ENCODE data around the gene KRTAP5-1. TPM values are rescaled to one million over a fixed set of nuclear protein-coding genes. Genes with fewer than 3 reads are reported as not detected.
"Not testable (repeated sequence)": the region's sequence is repeated elsewhere in the genome, so short reads cannot be mapped to it uniquely, and the experiment has no call there.

The KRTAP5-1 gene
- polyA plus RNA-seq, 2 donors = not detected

DNA sequence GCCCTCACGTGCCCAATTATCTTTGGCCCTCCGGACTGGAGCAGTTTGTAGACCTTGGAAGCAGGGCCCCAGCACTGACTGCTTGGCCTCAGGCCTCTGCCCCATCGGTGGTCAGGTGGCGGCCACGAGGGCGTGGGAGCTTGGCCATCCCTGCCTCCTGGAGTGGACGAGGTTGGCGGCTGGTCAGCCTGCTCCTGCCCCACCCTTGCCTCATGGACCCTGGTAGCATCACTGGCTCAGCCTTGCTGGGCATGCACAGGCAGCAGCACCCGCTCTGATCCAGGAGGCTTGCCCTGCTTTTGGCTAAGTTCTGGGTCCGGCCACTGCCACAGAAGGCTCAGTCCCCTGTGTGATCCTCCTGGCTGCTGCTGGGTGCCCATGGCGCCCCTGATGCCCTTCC lies 19.1 kb upstream of the KRTAP5-1 start:
- peaks cover 0 to 2% of the 10 kb centered on the region in 2 donors for H3K4me1 ChIP-seq (ENCODE audit: control insufficient read depth in 2 of 2, insufficient read depth in 2 of 2, low read length in 1 of 2)
- WGBS, 2 donors = 89 to 91% methylated on average over 11 of the region's 11 CpGs
- H3K27ac ChIP-seq (ENCODE audit: low read depth in 2 of 2, low read length in 1 of 2) = no peak overlapping the region
- no peaks in the 10 kb centered on the region for H3K9me3 ChIP-seq (ENCODE audit: control insufficient read depth in 2 of 2, insufficient read depth in 1 of 2, low read depth in 1 of 2, low read length in 1 of 2)
- no peaks in the 10 kb centered on the region for H3K36me3 ChIP-seq (ENCODE audit: control insufficient read depth in 2 of 2, insufficient read depth in 2 of 2, low read length in 1 of 2)
- H3K27me3 ChIP-seq (ENCODE audit: control insufficient read depth in 1 of 2, insufficient read depth in 2 of 2, low read length in 2 of 2) = no peaks in the 10 kb centered on the region
- no peak overlapping the region for H3K4me3 ChIP-seq (ENCODE audit: low read depth in 1 of 2, low read length in 2 of 2)

DNA sequence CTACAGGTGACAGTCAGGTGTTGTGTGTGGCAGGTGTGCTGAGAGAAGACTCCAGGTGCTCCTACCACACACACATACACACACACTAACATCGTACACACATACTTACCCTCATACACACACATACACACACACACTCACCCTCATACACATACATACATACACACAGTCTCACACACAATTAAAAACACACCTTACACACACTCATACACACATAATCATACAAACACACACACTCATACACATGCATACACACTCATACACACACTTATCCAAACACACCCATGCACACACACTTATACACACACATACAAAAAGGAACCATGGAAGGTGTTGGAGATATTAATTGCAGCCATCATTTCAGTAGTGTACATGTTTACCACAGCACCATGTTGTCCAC lies 18.5 kb upstream of the KRTAP5-1 start:
- no peaks in the 10 kb centered on the region for H3K27me3 ChIP-seq (ENCODE audit: control insufficient read depth in 1 of 2, insufficient read depth in 2 of 2, low read length in 2 of 2)

DNA sequence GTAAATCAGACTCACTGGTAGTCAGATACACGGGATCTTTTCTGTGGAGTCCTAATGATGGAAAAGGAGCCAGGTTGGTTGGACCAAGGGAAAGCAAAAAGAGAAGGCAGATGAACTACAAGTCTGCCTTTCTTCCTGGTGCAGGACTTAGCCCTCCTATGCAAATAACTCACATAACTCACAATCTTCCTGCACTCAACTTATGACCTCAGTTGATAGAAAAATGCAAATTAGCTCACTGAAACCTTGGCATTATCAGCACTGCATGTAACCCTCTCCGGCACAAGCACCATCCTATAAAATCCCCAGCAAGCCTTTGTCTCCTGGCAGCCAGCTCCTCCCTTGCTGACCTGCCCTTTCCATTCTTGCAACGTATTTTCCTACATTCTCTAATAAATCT lies 16.6 kb upstream of the KRTAP5-1 start:
- not testable (repeated sequence) for H3K4me3 ChIP-seq (ENCODE audit: low read depth in 1 of 2, low read length in 2 of 2); H3K27me3 ChIP-seq (ENCODE audit: control insufficient read depth in 1 of 2, insufficient read depth in 2 of 2, low read length in 2 of 2); H3K27ac ChIP-seq (ENCODE audit: low read depth in 2 of 2, low read length in 1 of 2); H3K36me3 ChIP-seq (ENCODE audit: control insufficient read depth in 2 of 2, insufficient read depth in 2 of 2, low read length in 1 of 2); H3K9me3 ChIP-seq (ENCODE audit: control insufficient read depth in 2 of 2, insufficient read depth in 1 of 2, low read depth in 1 of 2, low read length in 1 of 2); H3K4me1 ChIP-seq (ENCODE audit: control insufficient read depth in 2 of 2, insufficient read depth in 2 of 2, low read length in 1 of 2)
- 48 to 55% methylated on average over 3 of the region's 3 CpGs for WGBS, 2 donors

More for the DNA sequence above, 18.5 kb upstream of the KRTAP5-1 start:
- peaks cover 0 to 2% of the 10 kb centered on the region in 2 donors for H3K4me1 ChIP-seq (ENCODE audit: control insufficient read depth in 2 of 2, insufficient read depth in 2 of 2, low read length in 1 of 2)
- no peak overlapping the region for H3K27ac ChIP-seq (ENCODE audit: low read depth in 2 of 2, low read length in 1 of 2)
- H3K36me3 ChIP-seq (ENCODE audit: control insufficient read depth in 2 of 2, insufficient read depth in 2 of 2, low read length in 1 of 2) = no peaks in the 10 kb centered on the region
- H3K4me3 ChIP-seq (ENCODE audit: low read depth in 1 of 2, low read length in 2 of 2) = no peak overlapping the region
- 43 to 91% methylated on average over 1 of the region's 1 CpG for WGBS, 2 donors
- no peaks in the 10 kb centered on the region for H3K9me3 ChIP-seq (ENCODE audit: control insufficient read depth in 2 of 2, insufficient read depth in 1 of 2, low read depth in 1 of 2, low read length in 1 of 2)

DNA sequence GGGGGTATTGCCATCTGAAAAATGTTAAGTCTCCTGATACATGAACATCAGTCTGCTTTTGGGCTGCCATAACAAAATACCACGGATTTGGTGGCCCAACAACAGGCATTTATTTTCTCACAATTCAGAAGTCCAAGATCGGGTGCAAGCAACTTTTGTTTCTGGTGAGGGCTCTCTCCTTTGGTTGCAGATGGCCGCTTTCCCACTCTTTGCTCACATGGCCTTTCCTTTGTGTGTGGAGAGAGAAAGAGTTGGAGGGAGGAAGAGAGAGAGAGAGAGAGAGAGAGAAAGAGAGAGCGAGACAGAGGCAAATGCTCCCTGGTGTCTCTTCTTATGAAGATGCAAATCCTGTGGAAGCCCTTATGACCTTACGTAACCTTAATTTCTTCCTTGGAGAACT lies 15.5 kb upstream of the KRTAP5-1 start:
- no peak overlapping the region for H3K4me3 ChIP-seq (ENCODE audit: low read depth in 1 of 2, low read length in 2 of 2)
- H3K4me1 ChIP-seq (ENCODE audit: control insufficient read depth in 2 of 2, insufficient read depth in 2 of 2, low read length in 1 of 2) = peaks cover 0 to 2% of the 10 kb centered on the region in 2 donors
- no peaks in the 10 kb centered on the region for H3K36me3 ChIP-seq (ENCODE audit: control insufficient read depth in 2 of 2, insufficient read depth in 2 of 2, low read length in 1 of 2)
- no peaks in the 10 kb centered on the region for H3K27me3 ChIP-seq (ENCODE audit: control insufficient read depth in 1 of 2, insufficient read depth in 2 of 2, low read length in 2 of 2)
- WGBS, 2 donors = 74 to 79% methylated on average over 5 of the region's 5 CpGs
- no peak overlapping the region for H3K27ac ChIP-seq (ENCODE audit: low read depth in 2 of 2, low read length in 1 of 2)
- no peaks in the 10 kb centered on the region for H3K9me3 ChIP-seq (ENCODE audit: control insufficient read depth in 2 of 2, insufficient read depth in 1 of 2, low read depth in 1 of 2, low read length in 1 of 2)

DNA sequence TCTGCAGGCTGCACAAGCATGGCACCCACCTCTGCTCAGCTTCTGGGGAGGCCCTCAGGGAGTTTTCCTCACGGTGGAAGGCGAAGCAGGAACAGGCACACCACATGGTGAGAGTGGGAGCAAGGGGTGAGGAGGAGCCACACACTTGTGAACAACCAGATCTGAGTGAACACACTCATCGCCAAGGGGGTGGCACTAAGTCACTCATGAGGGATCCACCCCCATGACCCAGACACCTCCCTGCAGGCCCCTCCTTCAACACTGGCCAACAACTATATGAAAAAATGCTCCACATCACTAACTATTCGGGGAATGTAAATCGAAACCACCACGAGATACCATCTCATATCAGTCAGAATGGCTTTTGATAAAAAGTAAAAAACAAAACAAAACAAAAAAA lies 13.7 kb upstream of the KRTAP5-1 start:
- 61 to 73% methylated on average over 6 of the region's 6 CpGs for WGBS, 2 donors
- Histone ChIP-seq H3K9me3 (ENCODE audit: control insufficient read depth in 2 of 2, insufficient read depth in 1 of 2, low read depth in 1 of 2, low read length in 1 of 2) (no peaks in the 10 kb centered on the region), H3K4me3 (ENCODE audit: low read depth in 1 of 2, low read length in 2 of 2) (no peak overlapping the region), H3K36me3 (ENCODE audit: control insufficient read depth in 2 of 2, insufficient read depth in 2 of 2, low read length in 1 of 2) (no peaks in the 10 kb centered on the region), H3K27me3 (ENCODE audit: control insufficient read depth in 1 of 2, insufficient read depth in 2 of 2, low read length in 2 of 2) (no peaks in the 10 kb centered on the region), H3K4me1 (ENCODE audit: control insufficient read depth in 2 of 2, insufficient read depth in 2 of 2, low read length in 1 of 2) (no peaks in the 10 kb centered on the region), H3K27ac (ENCODE audit: low read depth in 2 of 2, low read length in 1 of 2) (no peak overlapping the region)

DNA sequence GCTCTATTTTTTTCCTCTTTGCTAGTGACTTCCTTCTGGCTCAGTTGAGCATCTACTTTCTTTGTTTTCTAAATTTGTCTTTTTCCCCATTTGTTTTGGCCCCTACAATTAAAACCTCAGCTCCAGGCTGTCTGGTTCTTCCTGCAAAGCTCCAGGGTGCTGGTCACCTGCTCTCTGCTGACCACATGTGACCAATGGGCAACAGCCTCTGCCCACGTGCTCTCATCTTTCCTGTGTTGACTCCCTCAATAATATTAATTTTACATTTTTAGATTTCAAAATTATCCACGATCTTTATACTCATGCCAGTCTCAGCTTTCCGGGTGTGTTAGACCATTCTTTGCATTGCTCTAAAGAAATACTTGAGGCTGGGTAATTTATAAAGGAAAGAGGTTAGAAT lies 13.3 kb upstream of the KRTAP5-1 start:
- H3K4me3 ChIP-seq (ENCODE audit: low read depth in 1 of 2, low read length in 2 of 2); H3K36me3 ChIP-seq (ENCODE audit: control insufficient read depth in 2 of 2, insufficient read depth in 2 of 2, low read length in 1 of 2); H3K9me3 ChIP-seq (ENCODE audit: control insufficient read depth in 2 of 2, insufficient read depth in 1 of 2, low read depth in 1 of 2, low read length in 1 of 2); H3K27me3 ChIP-seq (ENCODE audit: control insufficient read depth in 1 of 2, insufficient read depth in 2 of 2, low read length in 2 of 2); H3K27ac ChIP-seq (ENCODE audit: low read depth in 2 of 2, low read length in 1 of 2); H3K4me1 ChIP-seq (ENCODE audit: control insufficient read depth in 2 of 2, insufficient read depth in 2 of 2, low read length in 1 of 2): not testable (repeated sequence)
- WGBS, 2 donors = 77% methylated on average over 3 of the region's 3 CpGs

DNA sequence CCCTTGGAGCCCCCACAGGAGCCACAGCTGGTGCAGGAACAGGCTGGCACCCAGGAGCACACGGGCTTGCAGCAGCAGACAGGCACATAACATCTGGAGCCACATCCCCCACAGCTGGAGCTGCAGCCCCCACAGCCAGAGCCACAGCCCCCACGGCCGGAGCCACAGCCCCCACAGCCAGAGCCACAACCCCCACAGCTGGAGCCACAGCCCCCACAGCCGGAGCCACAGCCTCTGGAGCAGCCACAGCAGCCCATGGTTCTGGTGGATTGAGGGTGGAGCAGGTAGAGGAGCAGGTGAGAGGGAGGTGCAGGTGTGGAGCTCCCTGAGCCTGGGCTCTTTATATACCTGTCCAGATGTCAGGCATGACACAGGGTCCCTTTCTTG lies 12.9 kb upstream of the KRTAP5-1 start, which contains the start of gene KRTAP5-2:
Gene KRTAP5-2 (minus strand): TSS at position 301 of the 387 bp plus-strand sequence. CDS start 44 bp downstream, at position 257.
- 66 to 67% methylated on average over 4 of the region's 4 CpGs for WGBS, 2 donors
- Histone ChIP-seq H3K4me1 (ENCODE audit: control insufficient read depth in 2 of 2, insufficient read depth in 2 of 2, low read length in 1 of 2) (no peaks in the 10 kb centered on the region), H3K36me3 (ENCODE audit: control insufficient read depth in 2 of 2, insufficient read depth in 2 of 2, low read length in 1 of 2) (no peaks in the 10 kb centered on the region), H3K9me3 (ENCODE audit: control insufficient read depth in 2 of 2, insufficient read depth in 1 of 2, low read depth in 1 of 2, low read length in 1 of 2) (no peaks in the 10 kb centered on the region), H3K4me3 (ENCODE audit: low read depth in 1 of 2, low read length in 2 of 2) (no peak within 1 kb of the TSS), H3K27ac (ENCODE audit: low read depth in 2 of 2, low read length in 1 of 2) (no peak within 1 kb of the TSS), H3K27me3 (ENCODE audit: control insufficient read depth in 1 of 2, insufficient read depth in 2 of 2, low read length in 2 of 2) (no peaks in the 10 kb centered on the region)

DNA sequence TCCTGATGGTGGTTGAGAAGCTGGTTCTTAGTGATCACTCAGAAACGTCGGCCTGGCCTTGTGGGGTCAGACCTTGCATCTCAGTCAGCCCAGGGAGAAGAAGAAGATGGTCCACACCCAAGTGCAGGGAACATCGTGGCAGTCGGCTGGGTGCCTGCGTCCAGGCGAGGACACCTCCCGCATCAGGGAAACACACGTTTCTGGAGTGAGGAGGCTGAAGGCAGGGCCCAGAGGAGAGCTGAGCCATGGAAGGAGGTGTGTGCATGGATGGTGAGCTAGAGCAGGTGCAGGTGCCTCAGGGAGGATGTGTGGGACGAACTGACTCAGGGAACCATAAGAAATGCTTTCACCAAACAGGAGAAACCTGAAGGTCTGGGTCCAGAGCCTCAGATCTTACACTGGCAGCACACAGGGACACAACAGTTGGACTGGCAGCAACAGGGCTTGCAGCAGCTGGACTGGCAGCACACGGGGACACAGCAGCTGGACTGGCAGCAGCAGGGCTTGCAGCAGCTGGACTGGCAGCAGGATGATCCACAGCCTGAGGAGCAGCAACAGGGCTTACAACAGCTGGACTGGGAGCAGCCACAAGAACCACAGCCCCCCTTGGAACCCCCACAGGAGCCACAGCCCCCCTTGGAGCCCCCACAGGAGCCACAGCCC lies 12.4 kb upstream of the KRTAP5-1 start:
- Histone ChIP-seq H3K27ac (ENCODE audit: low read depth in 2 of 2, low read length in 1 of 2) (no peak overlapping the region), H3K9me3 (ENCODE audit: control insufficient read depth in 2 of 2, insufficient read depth in 1 of 2, low read depth in 1 of 2, low read length in 1 of 2) (no peaks in the 10 kb centered on the region), H3K27me3 (ENCODE audit: control insufficient read depth in 1 of 2, insufficient read depth in 2 of 2, low read length in 2 of 2) (no peaks in the 10 kb centered on the region), H3K4me3 (ENCODE audit: low read depth in 1 of 2, low read length in 2 of 2) (no peak overlapping the region), H3K4me1 (ENCODE audit: control insufficient read depth in 2 of 2, insufficient read depth in 2 of 2, low read length in 1 of 2) (no peaks in the 10 kb centered on the region), H3K36me3 (ENCODE audit: control insufficient read depth in 2 of 2, insufficient read depth in 2 of 2, low read length in 1 of 2) (no peaks in the 10 kb centered on the region)
- 77 to 80% methylated on average over 10 of the region's 10 CpGs for WGBS, 2 donors

DNA sequence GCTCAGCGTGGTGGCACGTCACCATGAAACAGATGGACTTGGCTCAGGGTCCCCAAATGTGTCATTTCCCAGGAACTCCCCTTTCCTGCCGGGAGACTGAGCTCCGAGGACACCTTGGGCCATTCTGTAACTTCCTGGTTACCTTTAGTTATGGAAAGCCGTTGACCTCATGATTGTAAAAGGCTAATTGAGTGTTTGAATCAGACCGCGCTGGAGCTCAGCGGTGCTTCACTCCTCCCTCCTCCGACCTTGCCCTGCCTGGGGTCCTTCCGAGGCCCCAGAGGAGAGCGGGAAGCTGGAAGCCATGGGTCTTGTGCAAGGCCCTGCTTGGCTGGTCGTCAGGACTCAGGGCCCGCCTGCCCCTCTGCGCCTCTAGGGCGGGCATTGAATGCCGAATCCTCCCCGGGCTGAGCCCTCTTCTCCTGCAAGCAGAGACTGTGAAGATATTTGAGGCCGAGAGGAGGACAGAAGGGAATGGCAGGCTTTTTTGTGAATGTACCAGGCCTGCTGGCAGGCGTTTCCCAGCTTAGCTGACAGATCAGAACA lies 11.6 kb upstream of the KRTAP5-1 start:
- 68 to 69% methylated on average over 19 of the region's 19 CpGs for WGBS, 2 donors
- not testable (repeated sequence) for H3K9me3 ChIP-seq (ENCODE audit: control insufficient read depth in 2 of 2, insufficient read depth in 1 of 2, low read depth in 1 of 2, low read length in 1 of 2); H3K27ac ChIP-seq (ENCODE audit: low read depth in 2 of 2, low read length in 1 of 2); H3K4me1 ChIP-seq (ENCODE audit: control insufficient read depth in 2 of 2, insufficient read depth in 2 of 2, low read length in 1 of 2); H3K27me3 ChIP-seq (ENCODE audit: control insufficient read depth in 1 of 2, insufficient read depth in 2 of 2, low read length in 2 of 2); H3K4me3 ChIP-seq (ENCODE audit: low read depth in 1 of 2, low read length in 2 of 2); H3K36me3 ChIP-seq (ENCODE audit: control insufficient read depth in 2 of 2, insufficient read depth in 2 of 2, low read length in 1 of 2)

DNA sequence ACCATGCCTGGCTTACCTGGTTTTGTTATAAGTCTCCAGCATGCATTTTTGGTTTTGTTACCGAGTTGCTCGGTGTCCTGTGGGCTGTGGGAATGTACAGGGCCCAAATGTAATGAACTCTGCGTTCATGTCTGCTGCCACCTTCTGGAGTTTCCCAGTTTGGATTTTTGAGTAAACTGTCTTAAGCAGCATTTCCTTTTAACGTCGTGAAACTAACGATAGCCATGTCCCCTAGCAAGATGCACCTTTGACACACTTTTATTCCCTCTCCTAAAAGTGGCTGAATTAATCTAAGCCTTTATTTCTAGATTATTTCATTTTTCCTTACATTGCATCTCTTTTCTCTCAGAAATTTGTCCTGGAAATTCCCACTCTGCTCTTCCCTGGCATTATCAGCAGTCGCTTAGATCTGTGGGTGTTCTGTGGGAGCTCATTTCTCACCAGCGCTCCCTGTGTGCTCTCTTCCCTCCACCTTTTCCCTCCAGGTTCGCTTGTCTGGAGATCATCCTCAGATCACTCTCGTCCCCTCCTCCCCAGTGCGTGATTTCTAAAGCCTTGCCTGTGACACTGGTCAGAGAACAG lies 11.0 kb upstream of the KRTAP5-1 start:
- not testable (repeated sequence) for H3K9me3 ChIP-seq (ENCODE audit: control insufficient read depth in 2 of 2, insufficient read depth in 1 of 2, low read depth in 1 of 2, low read length in 1 of 2); H3K27me3 ChIP-seq (ENCODE audit: control insufficient read depth in 1 of 2, insufficient read depth in 2 of 2, low read length in 2 of 2); H3K27ac ChIP-seq (ENCODE audit: low read depth in 2 of 2, low read length in 1 of 2); H3K36me3 ChIP-seq (ENCODE audit: control insufficient read depth in 2 of 2, insufficient read depth in 2 of 2, low read length in 1 of 2); H3K4me3 ChIP-seq (ENCODE audit: low read depth in 1 of 2, low read length in 2 of 2); H3K4me1 ChIP-seq (ENCODE audit: control insufficient read depth in 2 of 2, insufficient read depth in 2 of 2, low read length in 1 of 2)
- 58 to 59% methylated on average over 11 of the region's 11 CpGs for WGBS, 2 donors
